OCI-LY7 (cell line): Measurements from ENCODE around the gene C5orf58. TPM values are rescaled to one million over a fixed set of nuclear protein-coding genes. Genes with fewer than 3 reads are reported as not detected.

ENCODE experiments used
- BruUV-seq: library from RNA; stranded (reverse); fragments of 400-500 nt; replicated peaks from 2 replicates; lab custom pipeline; 2021; lab: Mats Ljungman, UMichigan
- CTCF ChIA-PET: fragments of 300-600 bp; sonication (Branson Sonifier 250); formaldehyde crosslinking; loops from one replicate; lab custom pipeline; 2022; ENCODE audit warnings: antibody characterized with exemption; ENCODE audit not compliant: unreplicated experiment; lab: Charles Lee
- POLR2A ChIA-PET: fragments of 300-600 bp; sonication (Branson Sonifier 250); formaldehyde crosslinking; loops from one replicate; lab custom pipeline; 2022; ENCODE audit warnings: antibody characterized with exemption; lab: Charles Lee
- DNase-seq: peaks from one replicate; pipeline ENCODE4 v3.0.0-alpha.2; 2015; ENCODE audit warnings: low spot score
- H2AFZ ChIP-seq: fragments of 200-600 bp; sonication (generic), shearing (Covaris generic); 2 replicates; pipeline ENCODE4 v1.6.1; 2014; ENCODE audit warnings: mild to moderate bottlenecking, antibody characterized with exemption, low read length, moderate library complexity
- H3K27ac ChIP-seq: fragments of 200-600 bp; sonication (generic); 2 replicates; pipeline ENCODE4 v1.5.1; 2014; ENCODE audit warnings: mixed run types, low read depth, mild to moderate bottlenecking, moderate library complexity, low read length, inconsistent platforms; ENCODE audit not compliant: poor library complexity, severe bottlenecking
- H3K36me3 ChIP-seq: fragments of 200-600 bp; sonication (generic); 2 replicates; pipeline ENCODE4 v1.6.1; 2014; ENCODE audit warnings: mild to moderate bottlenecking, antibody characterized with exemption, low read length, moderate library complexity, mixed read lengths; ENCODE audit not compliant: insufficient read depth
- H3K4me1 ChIP-seq: fragments of 200-600 bp; sonication (generic); 2 replicates; pipeline ENCODE4 v1.5.1; 2014; ENCODE audit warnings: mild to moderate bottlenecking, low read length; ENCODE audit not compliant: insufficient read depth, poor library complexity, severe bottlenecking
- H3K4me2 ChIP-seq: fragments of 200-600 bp; sonication (generic); 2 replicates; pipeline ENCODE4 v1.6.1; 2014; ENCODE audit warnings: mild to moderate bottlenecking, low read length
- H3K4me3 ChIP-seq: fragments of 200-600 bp; sonication (generic); 2 replicates; pipeline ENCODE4 v1.5.1; 2014; ENCODE audit warnings: mild to moderate bottlenecking, low read depth, low read length; ENCODE audit not compliant: poor library complexity, severe bottlenecking
- H3K79me2 ChIP-seq: fragments of 200-600 bp; sonication (generic); 2 replicates; pipeline ENCODE4 v1.6.1; 2016; ENCODE audit warnings: low read depth, mild to moderate bottlenecking, low read length, moderate library complexity, mixed read lengths; ENCODE audit not compliant: insufficient read depth
- H3K9me2 ChIP-seq: fragments of 200-600 bp; sonication (generic); 2 replicates; pipeline ENCODE4 v1.6.1; 2016; ENCODE audit warnings: mild to moderate bottlenecking, low read length, mixed read lengths; ENCODE audit not compliant: insufficient read depth
- H3K9me3 ChIP-seq: fragments of 200-600 bp; sonication (generic); 2 replicates; pipeline ENCODE4 v1.6.1; 2014; ENCODE audit warnings: mild to moderate bottlenecking, mixed run types, low read length, mixed read lengths
- H4K20me1 ChIP-seq: fragments of 200-600 bp; sonication (generic); 2 replicates; pipeline ENCODE4 v1.6.1; 2014; ENCODE audit warnings: mild to moderate bottlenecking, antibody characterized with exemption, low read length, moderate library complexity, mixed read lengths; ENCODE audit not compliant: insufficient read depth
- CTCF ChIP-seq: fragments of 200-600 bp; sonication (generic); conservative IDR thresholded peaks from 2 replicates; pipeline ENCODE4 v1.5.1; 2014; ENCODE audit warnings: mild to moderate bottlenecking, antibody characterized with exemption, low read length, moderate library complexity, mixed read lengths
- EZH2phosphoT487 ChIP-seq: fragments of 200-600 bp; sonication (generic); IDR thresholded peaks from 2 replicates; pipeline ENCODE4 v1.6.1; 2018; ENCODE audit warnings: low read depth, borderline replicate concordance, mild to moderate bottlenecking, mixed run types, antibody characterized with exemption, low read length, moderate library complexity, mixed read lengths
- intact Hi-C: fragments of 100-400 bp; cut with micrococcal nuclease; formaldehyde crosslinking; loops from one replicate; pipeline ENCODE4 v1.10.0; 2022; ENCODE audit not compliant: unreplicated experiment
- total RNA-seq, 2 experiments: library from RNA; depleted of rRNA in 1 of 2; stranded (reverse); fragments of >200 nt in 1 of 2; shearing (Covaris generic) in 1 of 2; gene quantifications; 2 replicates each; pipeline ENCODE4 v1.2.3, GENCODE V29; 2014 to 2022

Gene C5orf58
- total RNA-seq, 2 experiments from 2014 or later = not detected

GRCh38 chr5:170249355-170249754 is 16.6 kb downstream of the C5orf58 start:
- no peak for DNase-seq
- no peak overlapping the region for H2AFZ ChIP-seq
- POLR2A ChIA-PET = no interaction called here
- H3K4me3 ChIP-seq = no peak overlapping the region
- no peaks in the 10 kb centered on the region for H4K20me1 ChIP-seq
- H3K4me1 ChIP-seq = no peaks in the 10 kb centered on the region
- no peak overlapping the region for H3K4me2 ChIP-seq
- intact Hi-C loops = no loop called here
- TF ChIP-seq EZH2phosphoT487 = no peak
- no peak for TF ChIP-seq CTCF
- no TSS peak for BruUV-seq
- no peak overlapping the region for H3K27ac ChIP-seq
- H3K36me3 ChIP-seq = no peaks in the 10 kb centered on the region
- CTCF ChIA-PET = no interaction called here
- no peaks in the 10 kb centered on the region for H3K9me2 ChIP-seq
- H3K9me3 ChIP-seq = no peaks in the 10 kb centered on the region
- no peaks in the 10 kb centered on the region for H3K79me2 ChIP-seq

- no TSS peak for BruUV-seq
- POLR2A ChIA-PET = no interaction called here
These were observed 18.1 kb downstream of the C5orf58 start for GRCh38 chr5:170250810-170251317.

More at GRCh38 chr5:170250810-170251317, 18.1 kb downstream of the C5orf58 start:
- no peaks in the 10 kb centered on the region for H3K9me2 ChIP-seq
- H3K4me2 ChIP-seq = no peak overlapping the region
- CTCF ChIA-PET = no interaction called here
- no peak for DNase-seq
- H3K79me2 ChIP-seq = no peaks in the 10 kb centered on the region
- no peak overlapping the region for H3K4me3 ChIP-seq
- H4K20me1 ChIP-seq = no peaks in the 10 kb centered on the region
- H3K27ac ChIP-seq = no peak overlapping the region
- H2AFZ ChIP-seq = no peak overlapping the region
- no peaks in the 10 kb centered on the region for H3K4me1 ChIP-seq
- TF ChIP-seq CTCF (no peak), EZH2phosphoT487 (no peak)
- H3K9me3 ChIP-seq = no peaks in the 10 kb centered on the region
- intact Hi-C loops = no loop called here
- no peaks in the 10 kb centered on the region for H3K36me3 ChIP-seq
